HG02610 (cell line): Measurements from ENCODE around the gene SERGEF.
"Not testable (repeated sequence)": the region's sequence is repeated elsewhere in the genome, so short reads cannot be mapped to it uniquely, and the experiment has no call there.

Experiments
- ATAC-seq: cut with Tn5 transposase; IDR thresholded peaks from one replicate; pipeline ENCODE4 v1.9.1; 2021; ENCODE audit warnings: mild to moderate bottlenecking, moderate library complexity; ENCODE audit not compliant: unreplicated experiment

SERGEF gene

GRCh38 chr11:17915500-17916143, 97.2 kb downstream of the SERGEF start:
- ATAC-seq: no peak

GRCh38 chr11:17914957-17915356, 97.9 kb downstream of the SERGEF start:
- ATAC-seq: no peak

DNA sequence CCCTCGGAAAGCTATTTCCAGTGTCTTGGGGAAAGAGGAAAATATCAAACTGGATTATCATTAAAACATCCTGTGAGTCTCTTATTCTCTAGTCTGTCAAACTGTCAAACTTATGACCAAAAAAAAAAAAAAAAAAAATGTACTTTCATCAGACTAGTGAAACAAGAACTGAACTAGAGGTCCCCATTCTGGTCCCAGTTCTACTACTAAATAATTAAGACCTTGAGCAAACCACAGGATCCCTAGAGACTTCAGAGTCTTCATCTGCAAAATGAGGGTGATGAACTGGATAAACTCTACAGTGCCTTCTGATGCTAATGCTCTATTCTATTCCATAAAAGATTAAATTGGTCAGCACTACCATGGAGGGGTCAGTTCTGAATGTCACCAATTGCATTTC, 105.8 kb downstream of the SERGEF start:
- no peak for ATAC-seq

- no peak for ATAC-seq
These were observed 106.4 kb downstream of the SERGEF start for GRCh38 chr11:17906436-17906835.

GRCh38 chr11:17905477-17905876, 107.4 kb downstream of the SERGEF start:
- peak; percentile 55 for ATAC-seq

- ATAC-seq: no peak
These were observed 111.4 kb downstream of the SERGEF start for GRCh38 chr11:17901481-17901880.

- ATAC-seq: no peak
These were observed 114.1 kb downstream of the SERGEF start for GRCh38 chr11:17898782-17899181.

GRCh38 chr11:17898071-17898470, 114.8 kb downstream of the SERGEF start:
- no peak for ATAC-seq

GRCh38 chr11:17897495-17897894, 115.4 kb downstream of the SERGEF start:
- no peak for ATAC-seq

DNA sequence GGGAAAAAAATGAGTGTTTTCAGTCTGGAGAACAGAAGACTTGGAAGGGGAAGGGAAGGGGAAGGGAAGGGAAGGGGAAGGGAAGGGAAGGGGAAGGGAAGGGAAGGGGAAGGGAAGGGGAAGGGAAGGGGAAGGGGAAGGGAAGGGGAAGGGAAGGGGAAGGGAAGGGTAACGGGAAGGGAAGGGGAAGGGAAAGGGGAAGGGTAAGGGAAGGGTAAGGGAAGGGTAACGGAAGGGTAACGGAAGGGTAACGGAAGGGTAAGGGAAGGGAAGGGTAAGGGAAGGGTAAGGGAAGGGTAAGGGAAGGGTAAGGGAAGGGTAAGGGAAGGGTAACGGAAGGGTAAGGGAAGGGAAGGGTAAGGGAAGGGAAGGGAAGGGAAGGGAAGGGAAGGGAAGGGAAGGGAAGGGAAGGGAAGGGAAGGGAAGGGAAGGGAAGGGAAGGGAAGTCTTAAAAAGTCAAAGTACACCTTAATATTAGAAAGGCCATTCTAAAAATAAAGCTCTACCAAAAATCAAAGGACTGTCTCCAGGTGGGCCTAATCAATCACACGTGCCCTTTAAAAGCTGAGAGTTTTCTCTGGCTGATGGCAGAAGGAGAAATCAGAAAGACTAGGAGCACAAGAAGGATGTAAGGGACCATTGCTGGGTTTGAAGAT, 116.2 kb downstream of the SERGEF start:
- not testable (repeated sequence) for ATAC-seq

DNA sequence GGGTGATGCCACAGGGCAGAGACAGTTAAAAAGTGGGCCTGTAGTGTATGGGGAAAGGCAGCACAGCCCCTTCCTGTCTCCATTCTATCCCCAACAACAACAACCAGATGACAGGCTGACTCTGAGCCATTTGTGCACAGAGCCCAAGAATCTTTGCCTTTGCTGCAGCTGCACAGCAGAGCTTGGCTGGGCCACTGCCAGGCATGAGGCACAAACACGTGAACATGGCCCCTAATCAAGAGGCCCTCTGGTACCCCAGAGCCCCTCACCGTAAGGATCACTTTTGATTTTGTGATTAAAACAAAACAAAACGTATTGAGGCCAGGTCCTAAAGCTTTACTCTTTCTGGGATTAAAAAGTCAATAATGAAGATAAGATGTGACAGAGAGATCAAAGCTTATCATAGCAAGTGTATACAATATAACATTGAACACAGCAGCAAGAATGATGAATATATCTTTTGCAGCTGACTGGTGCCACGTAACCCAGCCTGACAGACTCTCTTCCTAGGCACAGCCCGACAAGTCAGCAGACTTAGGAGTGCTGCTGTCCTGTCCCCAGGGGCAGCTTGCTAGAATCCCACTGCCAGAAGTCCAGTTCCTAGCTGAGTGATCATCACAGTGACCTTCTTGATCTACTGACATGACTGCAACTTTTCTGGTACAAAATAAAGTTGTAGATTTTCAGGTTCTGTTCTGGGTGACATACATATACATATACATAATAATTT, 117.8 kb downstream of the SERGEF start:
- ATAC-seq: no peak

- ATAC-seq: no peak
These were observed 120.4 kb downstream of the SERGEF start for GRCh38 chr11:17892409-17892808.

DNA sequence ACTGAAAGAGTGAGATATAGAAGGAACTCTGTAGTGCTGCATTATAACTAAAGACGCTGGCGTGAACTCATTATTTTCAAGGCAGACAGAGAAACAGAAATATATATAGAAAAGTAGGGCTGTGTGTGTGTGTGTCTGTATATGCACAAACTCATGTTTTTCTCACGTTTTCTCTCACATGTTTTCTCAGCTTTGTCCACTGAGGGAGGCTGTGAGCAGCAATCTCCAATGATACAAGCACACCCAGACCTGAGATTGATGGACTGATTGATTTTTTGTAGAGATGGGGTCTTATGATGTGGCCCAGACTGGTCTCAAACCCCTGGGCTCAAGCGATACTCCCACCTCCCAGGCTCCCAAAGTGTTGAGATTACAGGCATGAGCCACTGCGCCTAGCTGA, 122.5 kb downstream of the SERGEF start:
- ATAC-seq: no peak

DNA sequence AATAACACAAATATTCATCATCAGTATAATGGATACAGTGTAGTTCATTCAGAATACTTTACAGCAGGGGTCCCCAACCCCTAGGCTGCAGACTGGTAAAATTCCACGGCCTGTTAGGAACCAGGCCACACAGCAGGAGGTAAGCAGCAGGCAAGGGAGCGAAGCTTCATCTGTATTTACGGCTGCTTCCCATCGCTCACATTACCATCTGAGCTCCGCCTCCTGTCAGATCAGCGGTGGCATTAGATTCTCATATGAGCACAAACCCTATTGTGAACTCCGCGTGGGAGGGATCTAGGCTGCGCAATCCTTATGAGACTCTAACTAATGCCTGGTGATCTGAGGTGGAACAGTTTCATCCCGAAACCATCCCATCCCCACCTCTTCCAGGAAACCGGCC, 125.1 kb downstream of the SERGEF start:
- no peak for ATAC-seq

DNA sequence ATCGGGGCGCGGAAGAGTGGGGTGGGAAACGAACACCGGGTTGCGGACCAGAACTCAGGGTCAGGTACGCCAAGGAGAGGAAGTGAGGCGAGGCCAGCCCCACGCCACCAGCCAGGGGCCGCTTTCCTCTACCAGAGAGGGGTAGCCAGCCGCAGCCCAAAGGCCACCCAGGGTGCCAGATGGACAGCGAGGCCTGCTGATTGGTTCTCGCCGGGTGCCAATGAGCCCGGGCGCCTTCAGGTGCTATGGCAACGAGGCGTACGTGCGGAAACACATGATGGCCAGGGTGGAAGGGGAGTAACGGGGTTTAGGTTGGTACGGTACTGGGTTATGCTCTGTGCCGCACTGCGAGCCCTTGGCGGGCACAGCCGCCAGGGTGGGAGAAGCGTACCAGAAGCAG, 128.9 kb downstream of the SERGEF start:
- ATAC-seq: no peak

- no peak for ATAC-seq
These were observed 129.8 kb downstream of the SERGEF start for GRCh38 chr11:17883057-17883456.

DNA sequence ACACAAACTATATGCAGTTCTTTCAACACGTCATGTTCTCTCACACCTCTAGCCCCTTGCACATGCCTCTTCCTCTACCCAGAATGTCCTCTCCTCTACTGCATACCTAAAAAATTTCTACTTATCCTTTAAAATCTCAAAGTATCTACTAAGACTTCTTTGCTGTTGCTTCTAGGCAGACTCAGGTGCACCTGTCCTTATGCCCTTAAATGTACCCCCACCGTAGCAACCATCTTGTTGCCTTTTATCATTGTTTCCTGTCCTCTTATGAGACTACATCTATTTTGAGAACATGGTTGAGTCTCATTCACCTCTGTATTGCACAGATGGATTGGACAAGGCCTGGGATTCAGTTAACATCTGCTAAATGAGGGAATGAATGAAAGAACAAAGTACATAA, 134.1 kb downstream of the SERGEF start:
- ATAC-seq: no peak

- ATAC-seq: no peak
These were observed 135.0 kb downstream of the SERGEF start for GRCh38 chr11:17877886-17878285.

DNA sequence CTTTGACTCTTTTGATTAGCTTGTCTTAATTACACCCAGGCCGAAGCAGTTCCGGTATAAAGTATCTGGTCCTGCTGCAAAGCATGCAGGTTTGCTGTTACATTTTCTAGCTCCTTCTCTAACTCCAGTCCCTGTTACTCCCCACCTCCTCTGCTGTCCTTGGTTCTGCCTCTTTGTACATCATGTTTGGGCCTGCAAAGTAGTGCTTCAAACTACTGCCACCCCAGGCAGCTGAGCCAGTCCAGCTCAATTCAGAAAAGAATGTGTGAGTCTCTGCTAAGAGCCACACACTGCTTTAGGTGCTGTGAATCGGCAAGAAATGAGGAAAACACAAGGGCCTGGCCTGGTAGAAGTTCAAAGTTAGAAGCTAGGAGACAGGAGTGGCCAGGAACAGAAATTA, 136.0 kb downstream of the SERGEF start:
- no peak for ATAC-seq

DNA sequence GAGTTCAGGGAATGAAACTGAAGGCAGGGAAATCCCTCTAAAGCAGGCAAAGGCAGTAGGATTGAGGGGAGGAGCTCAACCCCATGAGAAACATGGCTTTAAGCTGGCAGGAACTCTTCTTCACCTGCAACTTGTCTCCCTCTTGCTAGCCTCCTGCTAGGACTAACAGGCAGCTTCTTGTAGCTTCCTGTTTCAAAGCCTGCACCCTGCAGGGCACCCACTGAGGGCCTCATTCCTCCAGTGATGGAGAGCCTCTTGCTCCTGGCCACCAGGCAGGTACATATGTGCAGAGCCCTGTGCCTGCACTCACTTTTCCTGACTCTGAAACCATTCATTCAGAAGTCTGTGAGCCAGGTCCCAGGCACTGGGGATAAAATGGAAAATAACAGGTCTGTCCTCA, 137.0 kb downstream of the SERGEF start:
- ATAC-seq: no peak

- ATAC-seq: no peak
These were observed 139.3 kb downstream of the SERGEF start for GRCh38 chr11:17873586-17873985.

GRCh38 chr11:17868398-17868797, 144.4 kb downstream of the SERGEF start:
- not testable (repeated sequence) for ATAC-seq
